HG02623 (cell line): ENCODE measurements around the gene ARPC5L.
"Not testable (repeated sequence)": the region's sequence is repeated elsewhere in the genome, so short reads cannot be mapped to it uniquely, and the experiment has no call there.

Source experiments
- ATAC-seq: cut with Tn5 transposase; IDR thresholded peaks from one replicate; pipeline ENCODE4 v1.9.1; 2021; ENCODE audit warnings: moderate library complexity; ENCODE audit not compliant: unreplicated experiment

ARPC5L gene

GRCh38 chr9:124861342-124862229, at the start of gene ARPC5L, which contains the start of gene RPL35:
TSS of gene ARPC5L (plus strand) at chr9:124862130. CDS start at chr9:124869291, 7,161 bp downstream.
TSS of gene RPL35 (minus strand) at chr9:124861957. CDS start at chr9:124861912, 45 bp downstream.
- peak; percentile 91 for ATAC-seq

- no peak for ATAC-seq
Observed at GRCh38 chr9:124812441-124812876, 49.5 kb upstream of the ARPC5L start.

- no peak for ATAC-seq
Observed at GRCh38 chr9:124813041-124813440, 48.9 kb upstream of the ARPC5L start.

GRCh38 chr9:124813501-124814163, 48.3 kb upstream of the ARPC5L start:
- no peak for ATAC-seq

GRCh38 chr9:124814164-124814535, 47.8 kb upstream of the ARPC5L start:
- no peak for ATAC-seq

GRCh38 chr9:124815601-124816000, 46.3 kb upstream of the ARPC5L start:
- ATAC-seq = no peak

GRCh38 chr9:124818431-124819281, 43.3 kb upstream of the ARPC5L start:
- ATAC-seq = no peak

- no peak for ATAC-seq
Observed at GRCh38 chr9:124820698-124821623, 41.0 kb upstream of the ARPC5L start.

GRCh38 chr9:124828489-124829333, 33.2 kb upstream of the ARPC5L start:
- no peak for ATAC-seq

- no peak for ATAC-seq
Observed at GRCh38 chr9:124829334-124829669, 32.6 kb upstream of the ARPC5L start.

- no peak for ATAC-seq
Observed at GRCh38 chr9:124830593-124830992, 31.3 kb upstream of the ARPC5L start.

GRCh38 chr9:124831642-124832364, 30.1 kb upstream of the ARPC5L start:
- no peak for ATAC-seq

- no peak for ATAC-seq
Observed at GRCh38 chr9:124834591-124834990, 27.3 kb upstream of the ARPC5L start.

GRCh38 chr9:124835026-124835557, 26.8 kb upstream of the ARPC5L start:
- no peak for ATAC-seq

GRCh38 chr9:124838132-124838531, 23.8 kb upstream of the ARPC5L start:
- not testable (repeated sequence) for ATAC-seq

- ATAC-seq = not testable (repeated sequence)
Observed at GRCh38 chr9:124838567-124839275, 23.2 kb upstream of the ARPC5L start.

GRCh38 chr9:124839612-124840299, 22.2 kb upstream of the ARPC5L start:
- no peak for ATAC-seq
